ENCODE data around the gene CDHR3. TPM values are rescaled to one million over a fixed set of nuclear protein-coding genes. Genes with fewer than 3 reads are reported as not detected.
A peak's percentile ranks its signal among the peaks of the same experiment; 100 is the strongest.

CDHR3 gene
- total RNA-seq, 1 experiment from 2014 or later, result 6.5 TPM

DNA sequence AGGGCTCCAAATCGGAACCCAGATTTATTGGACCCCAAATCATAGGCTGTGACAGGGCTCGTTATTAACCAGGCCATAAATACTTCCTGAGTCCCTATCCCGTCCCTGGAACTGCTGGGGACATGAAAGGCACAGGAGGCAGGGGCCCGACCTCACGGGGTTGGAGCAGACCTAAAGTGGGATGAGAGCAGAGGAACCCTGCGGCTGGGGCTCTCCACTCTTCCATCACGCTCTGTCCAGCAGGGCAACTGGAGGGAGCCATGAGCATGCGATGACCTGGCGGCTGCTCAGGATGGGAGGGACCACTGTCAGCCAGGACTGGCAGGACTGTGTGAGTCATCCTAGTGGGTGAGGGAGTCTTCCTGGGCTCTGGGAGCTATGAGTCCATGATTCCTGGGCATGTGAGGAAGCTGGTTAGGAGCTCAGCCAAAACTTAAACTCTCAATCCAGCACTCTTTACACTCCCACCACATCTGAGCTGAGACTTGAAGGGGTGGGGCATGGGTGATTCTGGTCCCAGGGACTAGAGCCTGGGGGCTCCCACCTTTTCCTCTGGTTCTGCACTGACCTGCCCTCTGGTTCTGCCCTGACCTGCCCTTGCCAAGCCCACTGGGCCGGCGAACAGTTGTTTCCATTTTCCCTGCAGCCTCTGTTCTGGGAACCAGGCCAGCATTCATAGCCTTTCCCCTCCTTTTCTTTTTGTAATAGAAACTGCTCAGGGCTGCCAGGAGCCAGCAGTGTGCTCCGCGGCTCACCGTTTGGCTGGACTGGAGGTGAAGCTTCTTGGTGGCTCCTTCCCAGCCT is 101.9 kb downstream of the CDHR3 start:
- in situ Hi-C loops (cut with HindIII; ENCODE audit: low pct_unique_long_range_greater_than_20kb, low sequenced_read_pairs), result loop anchor here (25.0 kb wide), 1 partner anchor 97 kb away; no protein-coding TSS in a partner anchor

More for the DNA sequence above, 101.9 kb downstream of the CDHR3 start:
- BruUV-seq (replicated peaks), result no TSS peak
- Histone ChIP-seq H3K27me3 (ENCODE audit: control insufficient read depth, insufficient read depth, low read length) (no peaks in the 10 kb centered on the region), H3K9me3 (ENCODE audit: control insufficient read depth, insufficient read depth, low read depth, low read length) (no peaks in the 10 kb centered on the region), H3K4me3 (ENCODE audit: low read depth in 2 of 2, low read length in 2 of 2) (peak overlapping the region; percentile 12 to 41), H3K4me1 (ENCODE audit: control insufficient read depth, insufficient read depth, low read length) (peaks cover 44% of the 10 kb centered on the region), H3K36me3 (ENCODE audit: control insufficient read depth, insufficient read depth, low read length) (no peaks in the 10 kb centered on the region), H3K27ac (ENCODE audit: low read length) (peak overlapping the region; percentile 90)
- DNase-seq (ENCODE audit: low read depth, low spot score), result peak; percentile 81
- POLR2A ChIA-PET, result no interaction called here
- CTCF ChIA-PET, result interaction anchor here (0.6 kb wide), 1 partner anchor 92 kb away, joined by 7 read pairs; no protein-coding TSS in a partner anchor
- peak; percentile 79 for TF ChIP-seq TCF7L2 (IDR thresholded peaks at IDR 0.05; ENCODE audit: low read depth, low read length)
- no peak for TF ChIP-seq CTCF (IDR thresholded peaks at IDR 0.05)
- TF ChIP-seq POLR2AphosphoS5 (IDR thresholded peaks at IDR 0.05; ENCODE audit: low read depth, low read length), result peak; percentile 64
- TF ChIP-seq, protein P1, sequence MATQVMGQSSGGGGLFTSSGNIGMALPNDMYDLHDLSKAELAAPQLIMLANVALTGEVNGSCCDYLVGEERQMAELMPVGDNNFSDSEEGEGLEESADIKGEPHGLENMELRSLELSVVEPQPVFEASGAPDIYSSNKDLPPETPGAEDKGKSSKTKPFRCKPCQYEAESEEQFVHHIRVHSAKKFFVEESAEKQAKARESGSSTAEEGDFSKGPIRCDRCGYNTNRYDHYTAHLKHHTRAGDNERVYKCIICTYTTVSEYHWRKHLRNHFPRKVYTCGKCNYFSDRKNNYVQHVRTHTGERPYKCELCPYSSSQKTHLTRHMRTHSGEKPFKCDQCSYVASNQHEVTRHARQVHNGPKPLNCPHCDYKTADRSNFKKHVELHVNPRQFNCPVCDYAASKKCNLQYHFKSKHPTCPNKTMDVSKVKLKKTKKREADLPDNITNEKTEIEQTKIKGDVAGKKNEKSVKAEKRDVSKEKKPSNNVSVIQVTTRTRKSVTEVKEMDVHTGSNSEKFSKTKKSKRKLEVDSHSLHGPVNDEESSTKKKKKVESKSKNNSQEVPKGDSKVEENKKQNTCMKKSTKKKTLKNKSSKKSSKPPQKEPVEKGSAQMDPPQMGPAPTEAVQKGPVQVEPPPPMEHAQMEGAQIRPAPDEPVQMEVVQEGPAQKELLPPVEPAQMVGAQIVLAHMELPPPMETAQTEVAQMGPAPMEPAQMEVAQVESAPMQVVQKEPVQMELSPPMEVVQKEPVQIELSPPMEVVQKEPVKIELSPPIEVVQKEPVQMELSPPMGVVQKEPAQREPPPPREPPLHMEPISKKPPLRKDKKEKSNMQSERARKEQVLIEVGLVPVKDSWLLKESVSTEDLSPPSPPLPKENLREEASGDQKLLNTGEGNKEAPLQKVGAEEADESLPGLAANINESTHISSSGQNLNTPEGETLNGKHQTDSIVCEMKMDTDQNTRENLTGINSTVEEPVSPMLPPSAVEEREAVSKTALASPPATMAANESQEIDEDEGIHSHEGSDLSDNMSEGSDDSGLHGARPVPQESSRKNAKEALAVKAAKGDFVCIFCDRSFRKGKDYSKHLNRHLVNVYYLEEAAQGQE (IDR thresholded peaks at IDR 0.05; ENCODE audit: insufficient read depth in 1 of 2, low read depth in 2 of 2, low read length in 1 of 2), result peak; percentile 10 to 48; a peak in 1 of 4 replicates
- TF ChIP-seq SIN3A (IDR thresholded peaks at IDR 0.05; ENCODE audit: borderline replicate concordance, insufficient read depth, low read depth, low read length), result no peak
- ATAC-seq, result peak; percentile 94
- intact Hi-C loops (cut with micrococcal nuclease; ENCODE audit: unreplicated experiment), result no loop called here

Measured in Panc1 (cell line).